Panc1 (cell line): Measurements from ENCODE around the gene TECPR2. TPM values are rescaled to one million over a fixed set of nuclear protein-coding genes. Genes with fewer than 3 reads are reported as not detected.

Source experiments
- ATAC-seq: fragments of 200-7000 bp; cut with Tn5 transposase; 2 replicates; pipeline ENCODE4 v1.9.1; 2020; ENCODE audit warnings: mild to moderate bottlenecking, moderate library complexity
- BruUV-seq: library from RNA; stranded (reverse); fragments of 400-500 nt; replicated peaks from 2 replicates; lab custom pipeline; 2021; lab: Mats Ljungman, UMichigan
- CTCF ChIA-PET: fragments of 300-600 bp; sonication (Branson Sonifier 250); formaldehyde crosslinking; loops from one replicate; lab custom pipeline; 2022; ENCODE audit warnings: antibody characterized with exemption; lab: Charles Lee
- POLR2A ChIA-PET: fragments of 300-600 bp; sonication (Branson Sonifier 250); formaldehyde crosslinking; loops from one replicate; lab custom pipeline; 2022; ENCODE audit warnings: antibody characterized with exemption; lab: Charles Lee
- DNase-seq: peaks from one replicate; pipeline ENCODE4 v3.0.0-alpha.2; 2010; ENCODE audit warnings: low read depth, low spot score
- H3K27ac ChIP-seq: 2 replicates; pipeline ENCODE4 v1.5.1; 2011; ENCODE audit warnings: mild to moderate bottlenecking, low read length, inconsistent platforms
- H3K27me3 ChIP-seq: fragments of 200-500 bp; sonication (Bioruptor generic); 2 replicates; pipeline ENCODE4 v1.6.0; 2014; ENCODE audit warnings: low read length, inconsistent platforms; ENCODE audit not compliant: control insufficient read depth, insufficient read depth
- H3K36me3 ChIP-seq: fragments of 200-500 bp; sonication (Bioruptor generic); 2 replicates; pipeline ENCODE4 v1.5.1; 2014; ENCODE audit warnings: inconsistent platforms, mild to moderate bottlenecking, low read length, moderate library complexity; ENCODE audit not compliant: control insufficient read depth, insufficient read depth
- H3K4me1 ChIP-seq: 2 replicates; pipeline ENCODE4 v1.5.1; 2011; ENCODE audit warnings: inconsistent platforms, mild to moderate bottlenecking, low read length, moderate library complexity; ENCODE audit not compliant: control insufficient read depth, insufficient read depth
- H3K4me3 ChIP-seq, 2 experiments: 2 replicates each; pipeline ENCODE4 v1.5.1; 2011 to 2012; ENCODE audit warnings: low read depth in 2 of 2, low read length in 2 of 2, mild to moderate bottlenecking in 2 of 2, inconsistent platforms in 1 of 2, moderate library complexity in 1 of 2
- H3K9me3 ChIP-seq: fragments of 200-500 bp; sonication (Bioruptor generic); 2 replicates; pipeline ENCODE4 v1.5.1; 2014; ENCODE audit warnings: low read depth, mild to moderate bottlenecking, inconsistent platforms, low read length, moderate library complexity; ENCODE audit not compliant: control insufficient read depth, insufficient read depth
- CTCF ChIP-seq: fragments of 450-650 bp; IDR thresholded peaks from 2 replicates; pipeline ENCODE4 v1.5.1; 2017; ENCODE audit warnings: mild to moderate bottlenecking
- POLR2AphosphoS5 ChIP-seq: IDR thresholded peaks from 2 replicates; pipeline ENCODE4 v1.6.1; 2012; ENCODE audit warnings: mild to moderate bottlenecking, low read depth, low read length, moderate library complexity
- REST ChIP-seq, 2 experiments: IDR thresholded peaks; 2 replicates each; pipeline ENCODE4 v1.6.1; 2011 to 2012; ENCODE audit warnings: low read depth in 2 of 2, control low read depth in 1 of 2, low read length in 1 of 2, mild to moderate bottlenecking in 1 of 2, moderate library complexity in 1 of 2; ENCODE audit not compliant: insufficient read depth in 1 of 2
- SIN3A ChIP-seq: IDR thresholded peaks from 2 replicates; pipeline ENCODE4 v1.6.1; 2012; ENCODE audit warnings: low read depth, mild to moderate bottlenecking, low read length, moderate library complexity, borderline replicate concordance; ENCODE audit not compliant: insufficient read depth
- TCF7L2 ChIP-seq: IDR thresholded peaks from 2 replicates; pipeline ENCODE4 v1.6.1; 2011; ENCODE audit warnings: mild to moderate bottlenecking, low read depth, low read length, inconsistent platforms
- in situ Hi-C: cut with HindIII; loops from 2 replicates; pipeline ENCODE4 v1.10.0; 2016; ENCODE audit warnings: low sequenced_read_pairs, low pct_unique_long_range_greater_than_20kb
- intact Hi-C: fragments of 100-400 bp; cut with micrococcal nuclease; formaldehyde crosslinking; loops from one replicate; pipeline ENCODE4 v1.10.0; 2022; ENCODE audit not compliant: unreplicated experiment
- total RNA-seq: library from RNA; stranded (reverse); gene quantifications from one replicate; pipeline ENCODE4 v1.2.1, GENCODE V29; 2021; ENCODE audit not compliant: unreplicated experiment

TECPR2 gene
- total RNA-seq, 1 experiment from 2014 or later = 15.5 TPM

- Histone ChIP-seq H3K4me1 (no peaks in the 10 kb centered on the region), H3K36me3 (no peaks in the 10 kb centered on the region; the same call in 1 of the 2 replicates), H3K4me3 (no peak overlapping the region), H3K9me3 (no peaks in the 10 kb centered on the region), H3K27ac (no peak overlapping the region), H3K27me3 (no peaks in the 10 kb centered on the region)
- intact Hi-C loops = no loop called here
- TF ChIP-seq SIN3A (no peak), REST (IDR thresholded peaks at IDR 0.05; ENCODE audit: insufficient read depth in 1 of 2, low read depth in 2 of 2, low read length in 1 of 2) (no peak), TCF7L2 (no peak), POLR2AphosphoS5 (no peak), CTCF (no peak)
- POLR2A ChIA-PET = no interaction called here
- DNase-seq = no peak
- in situ Hi-C loops = no loop called here
- ATAC-seq = no peak
- CTCF ChIA-PET = no interaction called here
- BruUV-seq = no TSS peak
Observed at GRCh38 chr14:102344485-102344884, 18.3 kb upstream of the TECPR2 start.

- intact Hi-C loops = no loop called here
- no peaks in the 10 kb centered on the region for H3K9me3 ChIP-seq
- no peak overlapping the region for H3K4me3 ChIP-seq
- ATAC-seq (no peak), DNase-seq (no peak)
- TF ChIP-seq SIN3A (no peak), REST (IDR thresholded peaks at IDR 0.05; ENCODE audit: insufficient read depth in 1 of 2, low read depth in 2 of 2, low read length in 1 of 2) (no peak), CTCF (no peak), TCF7L2 (no peak), POLR2AphosphoS5 (no peak)
- no peaks in the 10 kb centered on the region; the same call in 1 of the 2 replicates for H3K36me3 ChIP-seq
- H3K27ac ChIP-seq = no peak overlapping the region
- no peaks in the 10 kb centered on the region for H3K27me3 ChIP-seq
- in situ Hi-C loops = no loop called here
- BruUV-seq = no TSS peak
- no peaks in the 10 kb centered on the region for H3K4me1 ChIP-seq
- ChIA-PET CTCF (no interaction called here), POLR2A (no interaction called here)
Observed at GRCh38 chr14:102345232-102345631, 17.5 kb upstream of the TECPR2 start.
